ACHN (cell line): Measurements from ENCODE around the gene MLC1.
A peak's percentile ranks its signal among the peaks of the same experiment; 100 is the strongest.

Source experiments
- DNase-seq: peaks from one replicate; pipeline ENCODE4 v3.0.0-alpha.2; 2015
- in situ Hi-C: cut with HindIII; loops from 2 replicates; pipeline ENCODE4 v1.10.0; 2017; ENCODE audit warnings: low sequenced_read_pairs, low pct_ligation_motif_present, low pct_unique_long_range_greater_than_20kb

The MLC1 gene

GRCh38 chr22:50062509-50063135 is 22.6 kb downstream of the MLC1 start:
- in situ Hi-C loops: no loop called here
- no peak for DNase-seq

DNA sequence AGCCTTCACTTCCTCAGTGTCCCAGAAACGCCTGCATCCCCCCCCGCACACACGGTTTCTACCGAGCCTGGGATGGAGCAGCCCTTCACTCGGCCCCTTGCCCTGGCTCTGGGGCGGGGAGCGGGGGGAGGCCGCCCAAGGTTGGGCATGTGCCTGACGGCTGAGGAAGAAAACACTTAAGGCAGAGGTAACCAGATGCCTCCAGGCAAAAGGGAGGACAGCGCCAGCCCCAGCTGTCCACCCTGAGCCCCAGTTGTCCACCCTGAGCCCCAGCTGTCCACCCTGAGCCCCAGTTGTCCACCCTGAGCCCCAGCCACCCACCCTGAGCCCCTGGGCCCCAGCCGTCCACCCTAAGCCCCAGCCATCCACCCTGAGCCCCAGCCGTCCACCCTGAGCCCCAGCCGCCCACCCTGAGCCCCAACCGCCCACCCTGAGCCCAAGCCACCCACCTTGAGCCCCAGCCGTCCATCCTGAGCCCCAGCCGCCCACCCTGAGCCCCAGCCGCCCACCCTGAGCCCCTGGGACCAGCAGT is 23.3 kb downstream of the MLC1 start:
- DNase-seq: no peak
- in situ Hi-C loops: no loop called here

DNA sequence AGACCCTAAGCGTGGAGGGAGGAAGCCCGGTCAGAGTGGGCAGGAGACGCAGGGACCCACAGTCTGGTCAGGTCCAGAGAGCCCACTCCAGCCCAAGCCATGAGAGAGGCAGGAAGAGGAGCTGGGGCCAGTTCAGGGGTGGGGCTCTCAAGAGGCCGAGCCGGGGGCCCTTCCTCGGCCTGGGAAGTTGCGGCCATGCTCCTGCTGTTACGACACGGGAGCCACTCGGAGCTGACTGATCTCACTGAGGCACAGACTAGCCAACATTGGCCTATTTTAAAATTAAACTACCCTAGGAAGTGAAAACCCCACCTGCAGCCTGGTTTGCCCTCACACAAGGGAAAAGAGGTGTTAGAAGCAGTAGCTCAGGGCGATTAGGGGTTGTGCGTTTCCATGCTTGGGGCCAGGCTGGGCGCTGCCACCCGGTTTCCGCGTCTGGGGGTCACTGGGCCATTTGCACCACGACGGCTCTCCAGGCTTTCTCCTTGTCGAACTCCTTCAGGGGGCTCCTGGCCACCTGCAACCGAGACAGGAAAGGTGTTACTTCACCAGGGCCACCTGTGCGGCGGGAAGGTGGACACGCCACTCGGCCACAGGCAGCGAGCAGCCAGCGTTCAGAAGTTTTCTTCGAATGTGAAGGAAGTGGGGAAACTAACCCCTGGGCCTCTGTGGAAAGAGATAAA is 23.9 kb downstream of the MLC1 start:
- in situ Hi-C loops: no loop called here
- no peak for DNase-seq

GRCh38 chr22:50060441-50061140 is 24.6 kb downstream of the MLC1 start:
- DNase-seq: no peak
- in situ Hi-C loops: no loop called here

DNA sequence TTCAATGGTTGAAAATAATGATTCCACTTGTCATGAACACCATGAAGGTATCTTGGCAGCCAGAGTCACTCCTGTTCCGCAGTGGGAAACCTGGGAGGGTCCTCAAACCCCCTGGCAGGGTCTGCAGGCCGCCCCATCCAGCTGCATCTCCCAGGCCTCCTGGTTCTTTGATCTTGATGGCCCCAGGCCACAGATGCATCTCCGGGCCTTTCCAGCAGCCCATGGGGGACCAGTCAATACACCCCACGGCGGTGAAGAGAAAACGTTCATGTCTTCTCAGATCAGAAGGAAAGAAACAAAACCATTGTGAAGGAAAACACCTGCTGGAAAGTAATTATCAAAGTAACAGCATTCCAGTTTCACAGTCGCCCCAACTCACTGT is 25.4 kb downstream of the MLC1 start:
- no peak for DNase-seq
- in situ Hi-C loops: no loop called here

- peak; percentile 3 for DNase-seq
- in situ Hi-C loops: no loop called here
These were observed 26.0 kb downstream of the MLC1 start for GRCh38 chr22:50058906-50059880.

DNA sequence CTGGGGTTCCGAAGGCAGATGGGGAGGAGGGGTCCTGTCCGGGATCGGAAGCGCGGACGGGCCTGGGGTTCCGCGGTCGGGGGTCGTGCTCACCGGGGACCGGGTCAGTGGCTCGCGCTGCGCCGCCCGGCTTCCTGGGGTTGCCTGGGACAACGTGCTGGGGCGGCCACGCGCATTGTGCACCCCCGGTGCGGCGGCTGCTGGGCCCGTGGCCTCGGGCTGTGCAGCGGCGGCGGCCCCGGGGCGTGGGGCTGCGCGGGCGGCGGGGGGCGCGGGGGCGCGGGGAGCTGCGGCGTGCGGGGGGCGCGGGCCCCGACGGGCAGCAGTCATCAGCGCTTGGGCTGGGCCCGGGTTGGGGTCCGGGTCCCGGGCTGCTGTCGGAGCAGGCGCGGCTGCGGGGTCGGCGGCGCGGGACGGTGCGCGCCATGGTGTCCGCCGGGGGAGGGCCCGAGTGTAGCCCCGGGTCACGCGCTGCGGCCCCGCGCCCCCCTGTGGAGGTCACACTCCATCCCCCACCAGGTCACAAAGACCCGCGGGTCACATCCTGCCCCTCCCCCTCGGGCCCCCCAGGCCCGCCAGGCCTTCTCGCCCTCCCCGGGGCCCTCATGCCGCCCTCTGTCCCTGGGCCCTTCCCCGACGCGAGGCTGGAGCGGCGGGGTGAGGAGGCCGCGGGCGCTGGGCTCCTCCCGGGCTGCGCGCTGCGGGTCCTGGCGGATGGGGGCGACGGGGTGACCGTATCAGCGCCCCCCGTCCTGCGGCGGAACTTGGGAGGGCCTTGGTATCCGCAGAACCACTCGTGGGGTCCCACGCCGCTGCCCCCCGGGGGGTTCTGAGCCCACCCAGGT is 26.9 kb downstream of the MLC1 start, which contains the start of gene TTLL8:
TTLL8 (minus strand) TSS at position 238 of the 845 bp plus-strand sequence.
- no peak for DNase-seq
- in situ Hi-C loops: no loop called here

GRCh38 chr22:50057278-50058060 is 27.8 kb downstream of the MLC1 start:
- in situ Hi-C loops: no loop called here
- no peak for DNase-seq

- DNase-seq: no peak
- in situ Hi-C loops: no loop called here
These were observed 28.8 kb downstream of the MLC1 start for GRCh38 chr22:50056214-50056972.

DNA sequence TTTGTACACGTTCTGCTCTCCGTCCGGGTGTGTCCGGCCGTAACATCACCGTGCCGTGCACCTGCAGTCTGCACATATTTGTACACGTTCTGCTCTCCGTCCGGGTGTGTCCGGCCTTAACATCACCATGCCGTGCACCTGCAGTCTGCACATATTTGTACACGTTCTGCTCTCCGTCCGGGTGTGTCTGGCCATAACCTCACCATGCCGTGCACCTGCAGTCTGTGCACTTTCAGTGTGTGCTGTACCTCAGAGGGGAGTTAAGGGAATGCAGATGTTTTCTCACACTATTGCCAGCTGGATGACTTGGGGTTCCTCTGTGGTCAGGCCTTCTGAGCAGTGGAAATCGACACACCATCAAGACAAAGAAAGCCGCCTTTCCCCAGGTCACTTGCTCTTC is 31.4 kb downstream of the MLC1 start:
- in situ Hi-C loops: no loop called here
- DNase-seq: no peak

- no peak for DNase-seq
- in situ Hi-C loops: no loop called here
These were observed 33.3 kb downstream of the MLC1 start for GRCh38 chr22:50051930-50052329.

GRCh38 chr22:50049299-50050195 is 35.7 kb downstream of the MLC1 start:
- in situ Hi-C loops: no loop called here
- no peak for DNase-seq

GRCh38 chr22:50048836-50049235 is 36.4 kb downstream of the MLC1 start:
- DNase-seq: no peak
- in situ Hi-C loops: no loop called here

DNA sequence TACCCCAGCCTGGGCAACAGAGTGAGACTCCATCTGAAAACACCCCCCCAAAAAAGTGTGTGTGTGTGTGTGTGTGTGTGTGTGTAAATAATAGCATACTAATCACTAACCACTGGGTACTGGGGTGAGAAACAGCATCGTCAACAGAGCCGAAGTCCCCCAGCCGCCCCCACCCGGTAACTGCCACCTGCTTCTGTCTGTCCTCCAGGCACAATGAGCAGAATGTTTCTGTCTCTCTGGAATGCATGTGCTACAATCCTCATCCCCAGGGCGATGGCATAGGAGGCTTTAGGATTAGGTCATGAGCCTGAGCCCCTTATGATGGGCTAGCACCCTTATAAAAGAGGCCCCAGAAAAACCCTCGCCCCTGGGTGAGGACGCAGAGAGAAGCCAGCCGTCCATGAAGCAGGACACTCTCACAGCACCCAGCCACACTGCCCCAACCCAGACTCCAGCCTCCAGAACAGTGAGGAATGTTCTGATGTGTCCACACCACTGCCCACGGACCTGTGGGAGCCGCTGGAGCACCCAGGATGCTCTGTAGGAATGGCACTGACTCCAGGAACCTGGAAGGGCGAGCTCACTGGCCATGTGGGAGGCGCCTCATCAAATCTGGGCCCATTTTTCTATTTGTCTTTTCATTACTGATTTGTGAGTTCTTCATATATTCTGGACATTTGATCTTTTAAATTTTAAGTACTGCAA is 37.0 kb downstream of the MLC1 start:
- in situ Hi-C loops: no loop called here
- DNase-seq: no peak

DNA sequence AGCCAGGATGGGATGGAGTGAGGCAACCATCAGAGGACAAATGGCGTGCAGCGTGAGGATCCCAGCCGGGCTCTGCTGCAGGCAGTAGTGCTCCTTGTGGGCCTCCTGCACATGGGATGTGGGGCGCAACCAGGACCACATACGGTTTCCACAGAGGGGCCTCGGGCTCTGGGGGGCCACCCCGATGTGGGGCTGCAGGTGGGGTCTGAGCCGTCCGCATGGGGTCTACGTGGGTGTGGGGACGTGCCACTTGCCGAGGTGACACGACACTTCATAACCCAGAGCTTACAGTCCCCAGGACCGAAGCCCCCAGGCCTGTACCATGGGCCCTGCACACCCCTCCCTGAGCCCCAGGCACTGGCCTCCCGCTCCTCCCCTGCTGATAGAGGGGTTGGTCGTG is 37.9 kb downstream of the MLC1 start:
- no peak for DNase-seq
- in situ Hi-C loops: no loop called here
